Stomach (tissue), 9 donors: ENCODE data around the gene ACADL. TPM values are rescaled to one million over a fixed set of nuclear protein-coding genes. Genes with fewer than 3 reads are reported as not detected.

ENCODE experiments used
- DNase-seq, 2 donors: peaks; one replicate each; pipeline versions ENCODE4 v3.0.0 to v3.0.0-alpha.2; 2013 to 2019
- H3K27ac ChIP-seq, 5 donors: fragments of 200-600 bp in 4 of 5; sonication (generic) in 4 of 5; one replicate each; pipeline ENCODE4 v1.5.1; 2013 to 2019; ENCODE audit warnings: mild to moderate bottlenecking in 1 of 5, moderate library complexity in 1 of 5
- H3K27me3 ChIP-seq, 3 donors: fragments of 200-600 bp; sonication (generic); one replicate each; pipeline ENCODE4 v1.5.1; 2017 to 2019; ENCODE audit warnings: mixed run types in 1 of 3
- H3K36me3 ChIP-seq, 4 donors: fragments of 200-600 bp; sonication (generic); 1 replicate in 3 of 4; 2 replicates in 1 of 4; pipeline ENCODE4 v1.5.1; 2016 to 2019
- H3K4me1 ChIP-seq, 4 donors: fragments of 200-600 bp; sonication (generic); one replicate each; pipeline ENCODE4 v1.5.1; 2016 to 2019
- H3K4me3 ChIP-seq, 4 donors: fragments of 200-600 bp; sonication (generic) in 3 of 4; one replicate each; pipeline ENCODE4 v1.5.1; 2016 to 2019; ENCODE audit warnings: mild to moderate bottlenecking in 1 of 4
- H3K9me3 ChIP-seq, 4 donors: fragments of 200-600 bp; sonication (generic); one replicate each; pipeline ENCODE4 v1.5.1; 2016 to 2019
- CTCF ChIP-seq, 7 experiments: fragments of 450-650 bp in 4 of 7; fragments of 200-600 bp in 3 of 7; sonication (generic) in 3 of 7; IDR thresholded peaks; one replicate each; pipeline ENCODE4 v1.5.1; 2016 to 2019; ENCODE audit warnings: antibody characterized with exemption in 7 of 7, control low read depth in 2 of 7, mild to moderate bottlenecking in 1 of 7
- EP300 ChIP-seq: sonication (generic); formaldehyde crosslinking; IDR thresholded peaks from one replicate; pipeline ENCODE4 v1.6.1; 2017; ENCODE audit warnings: antibody characterized with exemption
- POLR2A ChIP-seq, 4 donors: fragments of 450-650 bp; IDR thresholded peaks; one replicate each; pipeline ENCODE4 v1.6.1; 2016; ENCODE audit warnings: antibody characterized with exemption in 4 of 4, control low read depth in 2 of 4, mild to moderate bottlenecking in 1 of 4, moderate library complexity in 1 of 4
- POLR2AphosphoS5 ChIP-seq, 3 donors: sonication (generic); formaldehyde crosslinking; IDR thresholded peaks; one replicate each; pipeline ENCODE4 v1.6.1; 2016; ENCODE audit warnings: antibody characterized with exemption in 3 of 3
- WGBS, 5 donors: extraction: QIAGEN DNeasy Blood & Tissue Kit in 3 of 5; methylation state at CpG; one replicate each; pipeline versions ENCODE4 v1.1.5 to v1.1.7; 2013 to 2018; 5-methylcytosine and 5-hydroxymethylcytosine counted together
- intact Hi-C: fragments of 100-400 bp; cut with DNase I; formaldehyde crosslinking; loops from one replicate; pipeline ENCODE4 v1.15.1; 2023; ENCODE audit warnings: low total_unique reads
- polyA plus RNA-seq, 3 donors: library from polyadenylated mRNA; stranded (reverse); fragments of 200-250 nt; gene quantifications; one replicate each; pipeline ENCODE4 v1.2.3, GENCODE V29; 2013
- total RNA-seq, 5 donors: library from RNA; depleted of rRNA; stranded (reverse); fragments of >200 nt; gene quantifications; one replicate each; pipeline versions ENCODE4 v1.1.0 to v1.2.3, GENCODE V29; 2014 to 2016
- donor health status: healthy with polysubstance abuse.
- donor health status: Bipolar disorder and iron deficiency.
- donor health status: healthy.

ACADL gene
- total and polyA plus RNA-seq, 8 donors, result 3.3 to 17.5 (median 4.9) TPM; not detected in 2

GRCh38 chr2:210203558-210203957, 21.7 kb downstream of the ACADL start:
- TF ChIP-seq EP300 (no peak), CTCF (IDR thresholded peaks at IDR 0.05) (no peak), POLR2A (IDR thresholded peaks at IDR 0.05) (no peak), POLR2AphosphoS5 (IDR thresholded peaks at IDR 0.05) (no peak)
- Histone ChIP-seq H3K27ac (no peak overlapping the region), H3K27me3 (no peaks in the 10 kb centered on the region), H3K9me3 (no peaks in the 10 kb centered on the region), H3K36me3 (no peaks in the 10 kb centered on the region), H3K4me1 (peaks cover 0 to 6% (median 0%) of the 10 kb centered on the region in 4 donors), H3K4me3 (no peak overlapping the region)
- intact Hi-C loops, result no loop called here
- WGBS, 5 donors, result 57 to 75% (median 69%) methylated on average over 1 of the region's 1 CpG
- no peak for DNase-seq

GRCh38 chr2:210203147-210203546, 22.1 kb downstream of the ACADL start:
- H3K9me3 ChIP-seq, result no peaks in the 10 kb centered on the region
- no peaks in the 10 kb centered on the region for H3K27me3 ChIP-seq
- no peak overlapping the region for H3K4me3 ChIP-seq
- H3K27ac ChIP-seq, result no peak overlapping the region
- 47 to 75% (median 63%) methylated on average over 1 of the region's 1 CpG for WGBS, 5 donors
- peaks cover 0 to 11% (median under 1%) of the 10 kb centered on the region in 4 donors for H3K4me1 ChIP-seq
- intact Hi-C loops, result no loop called here
- TF ChIP-seq EP300, result no peak
- TF ChIP-seq POLR2AphosphoS5 (IDR thresholded peaks at IDR 0.05), result no peak
- TF ChIP-seq CTCF (IDR thresholded peaks at IDR 0.05), result no peak
- no peak for TF ChIP-seq POLR2A (IDR thresholded peaks at IDR 0.05)
- no peak for DNase-seq
- no peaks in the 10 kb centered on the region for H3K36me3 ChIP-seq

GRCh38 chr2:210199854-210200253, 25.4 kb downstream of the ACADL start:
- no peak for DNase-seq
- 85 to 90% (median 88%) methylated on average over 3 of the region's 3 CpGs for WGBS, 5 donors
- TF ChIP-seq EP300 (no peak), CTCF (IDR thresholded peaks at IDR 0.05) (no peak), POLR2AphosphoS5 (IDR thresholded peaks at IDR 0.05) (no peak), POLR2A (IDR thresholded peaks at IDR 0.05) (no peak)

GRCh38 chr2:210199186-210199765, 26.0 kb downstream of the ACADL start:
- H3K9me3 ChIP-seq, result no peaks in the 10 kb centered on the region
- no peaks in the 10 kb centered on the region for H3K36me3 ChIP-seq
- no peak overlapping the region for H3K4me3 ChIP-seq
- no peak for TF ChIP-seq EP300
- TF ChIP-seq CTCF (IDR thresholded peaks at IDR 0.05), result peak in 5 of 7 experiments; percentile 42 to 83 (median 59)
- no peaks in the 10 kb centered on the region for H3K27me3 ChIP-seq
- H3K27ac ChIP-seq, result no peak overlapping the region
- H3K4me1 ChIP-seq, result peaks cover 0 to 30% (median 6%) of the 10 kb centered on the region in 4 donors
- intact Hi-C loops, result loop anchor here (5.0 kb wide), 1 partner anchor 222 kb away; no protein-coding TSS in a partner anchor
- peak in 1 of 2 donors; percentile 59 for DNase-seq

More at GRCh38 chr2:210199854-210200253, 25.4 kb downstream of the ACADL start:
- H3K36me3 ChIP-seq, result no peaks in the 10 kb centered on the region
- intact Hi-C loops, result loop anchor here (5.0 kb wide), 1 partner anchor 223 kb away; no protein-coding TSS in a partner anchor
- H3K27me3 ChIP-seq, result no peaks in the 10 kb centered on the region
- H3K4me1 ChIP-seq, result peaks cover 0 to 28% (median 5%) of the 10 kb centered on the region in 4 donors
- no peak overlapping the region for H3K4me3 ChIP-seq
- no peak overlapping the region for H3K27ac ChIP-seq
- H3K9me3 ChIP-seq, result no peaks in the 10 kb centered on the region
